Activated CD4-positive, alpha-beta T cell treated with anti-CD3 and anti-CD28 coated beads, Interleukin-2, amount 10 ng/mL, durations not matched to agents 24 days and 14 days (primary cell): ENCODE results near the gene MSI2. TPM values are rescaled to one million over a fixed set of nuclear protein-coding genes. Genes with fewer than 3 reads are reported as not detected.

Source experiments
- DNase-seq: peaks from one replicate; pipeline ENCODE4 v3.0.0; 2022
- H3K27ac Mint-ChIP-seq: one replicate; pipeline ENCODE4 v1.8.0; 2022; ENCODE audit warnings: mild to moderate bottlenecking, mixed read lengths
- H3K27me3 Mint-ChIP-seq: one replicate; pipeline ENCODE4 v1.8.0; 2022; ENCODE audit warnings: mixed read lengths
- H3K36me3 Mint-ChIP-seq: one replicate; pipeline ENCODE4 v1.8.0; 2022; ENCODE audit warnings: low read depth, mild to moderate bottlenecking, mixed read lengths
- H3K4me1 Mint-ChIP-seq: one replicate; pipeline ENCODE4 v1.8.0; 2021; ENCODE audit warnings: mixed read lengths
- H3K4me3 Mint-ChIP-seq: one replicate; pipeline ENCODE4 v1.8.0; 2022; ENCODE audit warnings: mild to moderate bottlenecking, moderate library complexity, mixed read lengths
- H3K9me3 Mint-ChIP-seq: one replicate; pipeline ENCODE4 v1.8.0; 2021; ENCODE audit warnings: mixed read lengths
- intact Hi-C: fragments of 100-400 bp; cut with micrococcal nuclease; formaldehyde crosslinking; loops from one replicate; pipeline ENCODE4 v1.15.1; 2023
- total RNA-seq: library from RNA; stranded (reverse); gene quantifications from 2 replicates; pipeline ENCODE4 v1.2.3, GENCODE V29; 2022

MSI2 gene
- total RNA-seq, 1 donor from 2014 or later: 172 TPM

- H3K36me3 Mint-ChIP-seq: no peaks in the 10 kb centered on the region
- peak; percentile 49 for DNase-seq
- no peak overlapping the region for H3K4me3 Mint-ChIP-seq
- peaks cover 5% of the 10 kb centered on the region for H3K9me3 Mint-ChIP-seq
- H3K27ac Mint-ChIP-seq: no peak overlapping the region
- intact Hi-C loops: no loop called here
- no peaks in the 10 kb centered on the region for H3K27me3 Mint-ChIP-seq
- H3K4me1 Mint-ChIP-seq: no peaks in the 10 kb centered on the region
Measured at GRCh38 chr17:57699751-57700219, 443.5 kb downstream of the MSI2 start.

GRCh38 chr17:57701124-57701523 is 444.8 kb downstream of the MSI2 start:
- Mint-ChIP-seq H3K4me3 (no peak overlapping the region), H3K27me3 (no peaks in the 10 kb centered on the region), H3K27ac (no peak overlapping the region), H3K4me1 (no peaks in the 10 kb centered on the region), H3K36me3 (no peaks in the 10 kb centered on the region), H3K9me3 (peaks cover under 1% of the 10 kb centered on the region)
- intact Hi-C loops: no loop called here
- DNase-seq: no peak

GRCh38 chr17:57703273-57703672 is 446.9 kb downstream of the MSI2 start:
- Mint-ChIP-seq H3K4me1 (no peaks in the 10 kb centered on the region), H3K4me3 (no peak overlapping the region), H3K27me3 (no peaks in the 10 kb centered on the region), H3K36me3 (no peaks in the 10 kb centered on the region), H3K9me3 (no peaks in the 10 kb centered on the region), H3K27ac (no peak overlapping the region)
- intact Hi-C loops: no loop called here
- DNase-seq: no peak

GRCh38 chr17:57704448-57704847 is 448.1 kb downstream of the MSI2 start:
- Mint-ChIP-seq H3K9me3 (no peaks in the 10 kb centered on the region), H3K36me3 (no peaks in the 10 kb centered on the region), H3K4me3 (no peak overlapping the region), H3K27me3 (no peaks in the 10 kb centered on the region), H3K4me1 (no peaks in the 10 kb centered on the region), H3K27ac (no peak overlapping the region)
- DNase-seq: no peak
- intact Hi-C loops: no loop called here

- DNase-seq: no peak
- Mint-ChIP-seq H3K27ac (no peak overlapping the region), H3K4me1 (no peaks in the 10 kb centered on the region), H3K36me3 (no peaks in the 10 kb centered on the region), H3K9me3 (no peaks in the 10 kb centered on the region), H3K27me3 (peaks cover 4% of the 10 kb centered on the region), H3K4me3 (no peak overlapping the region)
- intact Hi-C loops: no loop called here
Measured at GRCh38 chr17:57705921-57706695, 449.8 kb downstream of the MSI2 start.

- Mint-ChIP-seq H3K27me3 (peaks cover 9% of the 10 kb centered on the region), H3K9me3 (no peaks in the 10 kb centered on the region), H3K36me3 (no peaks in the 10 kb centered on the region), H3K4me1 (no peaks in the 10 kb centered on the region), H3K27ac (no peak overlapping the region), H3K4me3 (no peak overlapping the region)
- intact Hi-C loops: no loop called here
- no peak for DNase-seq
Measured at GRCh38 chr17:57706761-57707160, 450.4 kb downstream of the MSI2 start.

- no peaks in the 10 kb centered on the region for H3K9me3 Mint-ChIP-seq
- no peaks in the 10 kb centered on the region for H3K4me1 Mint-ChIP-seq
- no peak for DNase-seq
- H3K27me3 Mint-ChIP-seq: peaks cover 12% of the 10 kb centered on the region
- H3K36me3 Mint-ChIP-seq: no peaks in the 10 kb centered on the region
- H3K27ac Mint-ChIP-seq: no peak overlapping the region
- H3K4me3 Mint-ChIP-seq: no peak overlapping the region
- intact Hi-C loops: no loop called here
Measured at GRCh38 chr17:57707892-57708291, 451.6 kb downstream of the MSI2 start.

GRCh38 chr17:57708410-57708809 is 452.1 kb downstream of the MSI2 start:
- intact Hi-C loops: no loop called here
- peaks cover 17% of the 10 kb centered on the region for H3K27me3 Mint-ChIP-seq
- H3K4me1 Mint-ChIP-seq: no peaks in the 10 kb centered on the region
- DNase-seq: no peak
- H3K27ac Mint-ChIP-seq: no peak overlapping the region
- H3K9me3 Mint-ChIP-seq: no peaks in the 10 kb centered on the region
- H3K36me3 Mint-ChIP-seq: no peaks in the 10 kb centered on the region
- H3K4me3 Mint-ChIP-seq: no peak overlapping the region

GRCh38 chr17:57713140-57713539 is 456.8 kb downstream of the MSI2 start:
- Mint-ChIP-seq H3K4me3 (no peak overlapping the region), H3K4me1 (no peaks in the 10 kb centered on the region), H3K36me3 (no peaks in the 10 kb centered on the region), H3K27ac (no peak overlapping the region), H3K27me3 (peaks cover 41% of the 10 kb centered on the region), H3K9me3 (no peaks in the 10 kb centered on the region)
- DNase-seq: no peak
- intact Hi-C loops: no loop called here

- Mint-ChIP-seq H3K4me1 (no peaks in the 10 kb centered on the region), H3K27ac (no peak overlapping the region), H3K36me3 (no peaks in the 10 kb centered on the region), H3K9me3 (no peaks in the 10 kb centered on the region), H3K4me3 (no peak overlapping the region), H3K27me3 (peaks cover 46% of the 10 kb centered on the region)
- no peak for DNase-seq
- intact Hi-C loops: no loop called here
Measured at GRCh38 chr17:57714665-57715180, 458.4 kb downstream of the MSI2 start.

- Mint-ChIP-seq H3K9me3 (no peaks in the 10 kb centered on the region), H3K36me3 (no peaks in the 10 kb centered on the region), H3K27me3 (peaks cover 45% of the 10 kb centered on the region), H3K4me1 (no peaks in the 10 kb centered on the region), H3K27ac (no peak overlapping the region), H3K4me3 (no peak overlapping the region)
- intact Hi-C loops: no loop called here
- DNase-seq: no peak
Measured at GRCh38 chr17:57715981-57716380, 459.7 kb downstream of the MSI2 start.

GRCh38 chr17:57718878-57719277 is 462.6 kb downstream of the MSI2 start:
- H3K27me3 Mint-ChIP-seq: peaks cover 31% of the 10 kb centered on the region
- H3K9me3 Mint-ChIP-seq: no peaks in the 10 kb centered on the region
- H3K4me3 Mint-ChIP-seq: no peak overlapping the region
- H3K36me3 Mint-ChIP-seq: no peaks in the 10 kb centered on the region
- H3K27ac Mint-ChIP-seq: no peak overlapping the region
- DNase-seq: no peak
- H3K4me1 Mint-ChIP-seq: no peaks in the 10 kb centered on the region
- intact Hi-C loops: no loop called here

GRCh38 chr17:57720386-57721035 is 464.2 kb downstream of the MSI2 start:
- DNase-seq: no peak
- H3K9me3 Mint-ChIP-seq: no peaks in the 10 kb centered on the region
- H3K27me3 Mint-ChIP-seq: peaks cover 27% of the 10 kb centered on the region
- intact Hi-C loops: no loop called here
- H3K4me1 Mint-ChIP-seq: no peaks in the 10 kb centered on the region
- H3K36me3 Mint-ChIP-seq: no peaks in the 10 kb centered on the region
- H3K4me3 Mint-ChIP-seq: no peak overlapping the region
- no peak overlapping the region for H3K27ac Mint-ChIP-seq

GRCh38 chr17:57721967-57722703 is 465.8 kb downstream of the MSI2 start:
- Mint-ChIP-seq H3K4me3 (no peak overlapping the region), H3K27ac (no peak overlapping the region), H3K4me1 (no peaks in the 10 kb centered on the region), H3K36me3 (no peaks in the 10 kb centered on the region), H3K27me3 (peaks cover 18% of the 10 kb centered on the region), H3K9me3 (no peaks in the 10 kb centered on the region)
- DNase-seq: no peak
- intact Hi-C loops: no loop called here
